HG02970 (cell line): ENCODE data around the gene ZBTB3.
"Not testable (repeated sequence)": the region's sequence is repeated elsewhere in the genome, so short reads cannot be mapped to it uniquely, and the experiment has no call there.

Experiments used
- ATAC-seq: cut with Tn5 transposase; IDR thresholded peaks from one replicate; pipeline ENCODE4 v1.9.1; 2021; ENCODE audit warnings: mild to moderate bottlenecking, moderate library complexity, moderate number of reproducible peaks; ENCODE audit not compliant: unreplicated experiment, low FRiP score

Gene ZBTB3

DNA sequence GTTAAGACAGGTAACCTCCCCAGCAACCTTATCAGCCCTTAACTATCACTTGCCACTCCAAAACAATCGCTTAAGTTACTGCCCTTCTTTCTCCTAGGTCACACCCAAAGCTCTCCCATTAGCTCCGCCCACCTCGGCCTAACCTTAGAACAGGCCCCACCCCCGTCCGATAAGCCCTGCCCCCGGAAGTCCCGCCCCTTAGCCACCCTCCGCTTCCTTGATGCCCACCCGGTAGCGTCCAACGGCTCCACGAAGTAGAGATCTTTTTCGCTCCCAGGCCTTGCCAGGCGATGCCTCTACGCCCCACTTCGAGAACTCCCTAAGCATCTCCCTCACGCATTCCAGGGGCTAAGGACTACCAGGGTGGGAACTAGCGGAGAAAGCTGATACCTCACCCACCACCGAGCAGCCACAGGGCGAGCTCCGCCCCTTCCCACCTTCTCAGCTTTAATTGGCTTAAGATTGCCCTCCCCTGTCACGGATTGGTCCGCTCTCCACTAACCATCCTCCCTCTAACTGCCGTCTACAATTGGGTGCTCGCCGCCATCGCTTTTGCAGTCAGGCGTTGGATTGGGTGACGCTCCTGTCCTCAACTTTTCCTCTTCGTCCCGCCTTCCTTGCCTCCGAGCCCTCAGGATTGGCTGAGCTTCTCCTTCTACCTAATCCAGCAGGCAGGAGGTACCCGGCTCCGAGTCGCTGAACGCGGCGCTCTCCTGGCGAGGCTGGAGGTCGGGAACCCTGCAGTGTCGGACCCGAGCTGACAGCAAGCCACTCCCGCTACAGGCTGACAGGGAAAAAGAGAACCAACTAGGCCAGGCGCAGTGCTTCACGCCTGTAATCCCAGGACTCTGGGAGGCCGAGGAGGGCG is at the start of gene ZBTB3:
TSS of gene ZBTB3 (minus strand) at position 425 of the 868 bp plus-strand sequence. CDS start 496 bp downstream, outside the sequence.
- peak; percentile 93 for ATAC-seq

DNA sequence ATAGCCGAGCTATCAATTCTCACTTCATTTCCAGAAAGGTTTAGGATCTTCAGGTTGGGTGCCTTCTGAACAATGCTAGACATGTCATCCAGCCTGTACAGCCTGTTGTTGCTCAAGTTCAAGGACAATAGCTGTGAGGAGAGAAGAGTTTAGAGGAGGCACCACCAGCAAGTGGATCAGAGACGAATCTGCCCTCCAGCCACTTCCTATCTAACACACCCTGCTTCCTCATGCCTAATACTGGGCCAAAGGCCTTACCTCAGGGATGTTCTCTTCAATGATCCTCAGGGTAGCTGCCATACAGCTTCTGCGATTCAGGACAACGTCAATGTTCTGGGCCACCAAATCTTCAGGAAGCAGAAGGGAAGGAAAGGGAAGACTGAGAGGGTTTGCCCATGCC is 47.1 kb upstream of the ZBTB3 start:
- no peak for ATAC-seq

DNA sequence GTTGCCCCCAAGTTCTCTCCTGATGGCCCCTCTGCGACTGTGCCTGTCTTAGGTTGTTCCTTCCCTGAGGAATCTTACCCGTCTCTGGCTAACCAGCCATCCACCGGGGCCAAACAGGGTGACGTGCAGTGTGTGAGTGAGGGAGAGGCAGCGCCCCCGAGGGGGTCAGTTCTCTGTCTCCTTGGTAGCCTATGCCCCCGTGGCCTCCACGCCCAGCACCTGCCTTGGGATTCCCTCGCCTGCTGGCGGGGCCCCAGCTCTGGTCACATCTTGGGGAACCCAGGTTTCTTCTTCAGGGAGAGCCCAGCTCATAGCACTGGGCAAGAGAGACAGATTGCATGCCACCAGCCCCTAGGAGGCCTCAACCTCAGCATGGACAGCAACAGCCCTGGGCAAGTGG is 45.5 kb upstream of the ZBTB3 start:
- ATAC-seq = no peak

DNA sequence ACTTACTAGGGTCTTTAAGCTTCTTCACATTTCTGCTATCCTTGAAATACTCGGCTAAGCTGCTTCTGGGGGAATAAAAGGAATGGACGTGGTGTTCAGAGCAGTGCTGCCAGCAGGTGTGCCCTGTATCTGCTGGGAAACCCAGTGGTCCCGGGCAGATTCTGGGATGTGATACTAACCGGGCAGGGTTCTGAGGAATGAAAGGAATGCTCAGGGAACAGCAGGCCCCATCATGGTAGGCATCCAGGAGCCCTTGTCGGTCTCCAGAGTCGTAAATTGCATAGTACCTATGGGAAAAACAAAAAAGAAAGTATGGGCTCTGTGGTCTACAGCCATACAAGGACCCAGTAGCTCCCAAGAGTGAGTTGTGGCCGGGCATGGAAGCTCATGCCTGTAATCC is 42.3 kb upstream of the ZBTB3 start:
- no peak for ATAC-seq

DNA sequence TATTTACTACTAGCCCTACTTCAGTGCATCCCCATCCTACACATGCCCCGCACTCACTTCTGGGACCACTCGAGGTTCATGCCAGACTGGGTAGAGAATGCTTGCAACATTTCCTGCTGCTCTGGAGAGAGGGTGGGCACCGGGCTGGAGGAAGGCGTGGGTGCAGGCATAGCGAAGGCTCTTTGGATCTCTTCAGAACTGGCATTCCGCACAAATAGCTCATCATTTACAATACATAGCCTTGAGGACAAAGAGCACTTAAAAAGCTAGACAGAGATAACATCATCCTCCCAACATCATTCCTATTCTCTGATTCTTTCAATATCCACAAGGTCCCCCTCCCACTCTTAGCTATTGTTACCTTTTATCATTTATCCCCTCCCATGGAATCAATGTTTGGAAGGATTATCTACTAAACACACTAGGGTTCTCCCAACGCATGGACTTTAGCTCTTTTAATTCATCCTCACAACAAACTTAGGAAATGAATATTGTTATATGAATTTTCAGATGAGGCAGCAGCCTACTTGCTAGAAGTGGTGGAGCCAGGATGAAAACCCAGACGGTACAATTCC is 40.3 kb upstream of the ZBTB3 start:
- no peak for ATAC-seq

DNA sequence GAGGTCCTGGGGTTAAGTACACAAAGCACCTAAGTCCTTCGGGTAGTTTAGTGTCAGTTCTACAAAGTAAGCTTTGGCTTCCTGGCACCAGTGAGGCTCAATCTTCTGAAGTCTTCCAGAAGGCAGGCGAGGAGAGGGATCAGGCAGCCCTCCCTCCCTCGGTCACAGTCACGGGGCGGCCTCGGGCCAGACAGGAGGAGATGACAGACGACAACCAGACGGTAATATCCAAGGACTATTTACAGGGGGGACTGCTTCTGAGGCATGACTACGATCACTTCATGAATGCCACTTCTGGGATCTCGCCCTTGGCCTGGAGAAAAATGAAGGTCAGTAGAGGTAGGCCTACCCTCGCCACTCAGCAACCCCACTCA is 38.2 kb upstream of the ZBTB3 start:
- ATAC-seq = no peak

DNA sequence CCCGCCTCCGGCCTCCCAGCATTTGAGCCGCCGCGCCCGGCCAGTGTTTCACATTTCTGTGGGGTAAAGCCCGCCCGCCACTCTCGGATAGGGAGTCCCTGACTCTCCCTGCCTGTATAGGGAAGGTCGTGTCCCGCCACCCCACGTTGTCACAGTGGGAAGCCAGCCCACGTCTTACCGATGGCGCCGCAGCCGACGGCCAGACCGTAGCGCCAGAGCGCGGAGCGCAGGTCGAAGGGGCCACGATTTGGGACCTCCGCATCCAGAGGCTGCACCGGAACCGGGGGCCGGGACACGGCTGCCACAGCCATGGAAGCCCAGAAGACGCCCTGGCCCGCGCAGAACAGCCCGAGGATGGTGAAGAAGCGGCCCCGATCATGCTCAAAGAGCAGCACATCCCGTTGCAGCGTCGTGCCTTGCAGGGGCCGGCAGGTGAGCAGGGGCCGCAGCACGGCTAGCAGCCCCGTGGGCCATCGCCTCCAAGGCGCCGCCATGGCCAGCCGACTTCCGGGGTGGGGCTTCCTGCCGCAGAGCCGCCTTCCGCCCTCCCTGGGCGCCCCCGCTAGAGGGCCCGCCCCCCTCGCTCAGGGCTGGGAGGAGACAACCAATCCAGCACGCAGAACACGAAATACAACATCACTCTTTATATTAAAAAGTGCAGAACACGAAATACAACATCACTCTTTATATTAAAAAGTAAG is 37.7 kb upstream of the ZBTB3 start, which contains the start of gene TMEM223:
TSS of gene TMEM223 (minus strand) at position 506 of the 701 bp plus-strand sequence. CDS start at position 494, 12 bp downstream.
- no peak for ATAC-seq

DNA sequence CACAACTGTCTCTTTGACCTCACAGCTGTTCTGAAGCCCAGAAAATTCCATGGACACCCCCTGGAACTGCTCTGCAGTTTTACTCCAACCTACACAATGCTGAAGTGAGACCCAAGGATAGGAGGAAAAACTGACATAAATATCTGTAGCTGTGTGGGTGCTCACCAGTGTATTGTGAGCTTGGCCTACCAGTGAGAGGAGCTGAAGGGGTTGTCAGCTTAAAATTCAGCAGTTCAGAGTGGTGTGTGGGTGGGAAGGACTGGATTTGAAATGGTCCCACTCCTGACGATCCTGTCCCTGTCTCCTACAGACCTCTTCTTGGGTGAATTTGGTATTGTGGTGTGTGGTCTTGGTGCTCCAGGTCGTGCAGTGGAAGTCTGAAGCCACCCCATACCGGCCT is 35.6 kb upstream of the ZBTB3 start:
- no peak for ATAC-seq

DNA sequence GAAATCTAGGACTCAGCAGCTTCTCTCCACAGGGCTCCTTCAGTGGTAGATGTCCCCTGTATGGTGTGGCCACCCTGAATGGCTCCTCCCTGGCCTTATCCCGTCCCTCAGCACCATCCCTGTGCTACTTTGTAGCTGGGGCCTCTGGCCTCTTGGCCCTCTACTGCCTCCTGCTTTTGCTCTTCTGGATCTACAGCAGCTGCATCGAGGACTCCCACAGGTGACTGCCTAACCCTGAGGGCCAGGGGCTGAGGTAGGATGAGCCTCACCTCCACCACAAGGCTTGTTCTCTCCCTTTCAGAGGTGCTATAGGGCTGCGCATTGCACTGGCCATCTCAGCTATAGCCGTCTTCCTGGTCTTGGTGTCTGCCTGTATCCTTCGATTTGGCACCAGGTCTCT is 35.0 kb upstream of the ZBTB3 start:
- ATAC-seq = no peak

DNA sequence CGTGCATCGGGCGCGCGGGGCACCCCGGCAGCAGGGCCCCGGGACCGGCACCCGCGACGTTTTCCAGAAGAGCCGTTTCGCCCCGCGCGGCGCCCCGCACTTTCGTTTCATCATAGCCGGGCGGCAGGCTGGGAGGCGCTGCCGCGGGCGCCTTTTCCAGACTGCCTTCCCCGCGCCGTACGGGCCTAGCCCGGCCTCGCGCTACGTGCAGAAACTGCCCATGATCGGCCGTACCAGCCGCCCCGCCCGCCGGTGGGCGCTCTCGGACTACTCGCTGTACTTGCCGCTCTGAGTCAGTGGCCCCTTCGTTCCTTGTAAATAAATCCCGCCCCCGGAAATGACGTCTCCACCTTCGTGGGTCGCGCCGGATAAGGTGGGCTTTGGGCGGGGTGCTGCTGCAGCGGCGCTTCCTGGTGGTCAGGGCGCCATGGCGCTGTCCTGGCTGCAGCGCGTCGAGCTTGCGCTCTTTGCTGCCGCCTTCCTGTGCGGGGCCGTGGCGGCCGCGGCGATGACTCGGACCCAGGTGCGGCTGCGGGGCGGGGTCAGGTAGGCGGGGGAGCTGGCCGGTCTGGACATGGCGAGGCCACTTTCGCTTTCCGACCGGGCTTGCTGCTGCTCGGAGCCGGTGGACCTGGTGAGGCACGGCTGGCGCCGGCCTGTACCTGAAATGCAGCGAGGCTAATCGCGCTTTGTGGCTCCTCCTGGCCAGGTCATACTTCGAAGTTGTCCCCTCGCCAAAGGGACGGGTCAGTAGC is 33.2 kb upstream of the ZBTB3 start, which contains the start of gene TMEM179B:
TSS of gene TMEM179B (plus strand) at position 398 of the 755 bp plus-strand sequence. CDS start at position 428, 30 bp downstream.
- peak; percentile 67 for ATAC-seq

DNA sequence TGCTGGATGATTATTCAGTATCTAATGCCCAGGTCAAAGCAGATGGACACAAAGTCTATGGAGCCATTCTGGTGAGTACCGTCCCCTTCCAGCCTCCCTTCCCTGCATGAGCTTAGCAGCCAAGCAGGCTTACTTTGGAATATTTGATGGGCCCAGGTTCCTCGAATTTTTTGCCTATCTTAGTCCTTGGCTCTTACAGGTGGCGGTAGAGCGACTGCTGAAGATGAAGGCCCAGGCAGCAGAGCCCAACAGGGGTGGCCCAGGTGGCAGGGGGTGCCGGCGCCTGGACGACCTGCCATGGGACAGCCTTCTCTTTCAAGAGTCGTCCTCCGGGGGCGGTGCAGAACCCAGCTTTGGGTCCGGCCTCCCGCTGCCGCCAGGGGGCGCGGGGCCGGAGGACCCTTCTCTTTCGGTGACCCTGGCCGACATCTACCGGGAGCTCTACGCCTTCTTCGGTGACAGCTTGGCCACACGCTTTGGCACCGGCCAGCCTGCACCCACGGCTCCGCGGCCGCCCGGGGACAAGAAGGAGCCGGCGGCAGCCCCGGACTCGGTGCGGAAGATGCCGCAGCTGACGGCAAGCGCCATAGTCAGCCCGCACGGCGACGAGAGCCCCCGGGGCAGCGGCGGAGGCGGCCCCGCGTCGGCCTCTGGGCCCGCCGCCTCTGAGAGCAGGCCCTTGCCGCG is 32.5 kb upstream of the ZBTB3 start:
- peak; percentile 56 for ATAC-seq

DNA sequence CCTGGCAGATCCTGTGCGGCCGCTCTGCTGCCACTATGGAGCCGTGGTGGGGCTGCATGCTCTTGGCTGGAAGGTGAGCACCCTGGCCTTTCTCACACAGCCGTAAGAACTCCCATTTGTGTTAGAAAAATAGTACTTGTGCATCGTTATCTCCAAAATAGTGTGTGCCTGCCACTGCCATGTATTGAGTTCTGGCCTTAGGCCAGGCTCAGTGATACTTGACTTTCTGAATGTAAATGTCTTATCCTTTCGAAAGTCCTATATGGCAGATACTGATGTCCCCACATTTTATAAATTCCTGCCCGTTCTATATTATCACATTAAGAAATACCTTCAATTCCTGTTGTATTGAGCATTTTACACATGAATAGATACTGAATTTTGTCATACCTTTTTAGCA is 28.8 kb upstream of the ZBTB3 start:
- no peak for ATAC-seq

DNA sequence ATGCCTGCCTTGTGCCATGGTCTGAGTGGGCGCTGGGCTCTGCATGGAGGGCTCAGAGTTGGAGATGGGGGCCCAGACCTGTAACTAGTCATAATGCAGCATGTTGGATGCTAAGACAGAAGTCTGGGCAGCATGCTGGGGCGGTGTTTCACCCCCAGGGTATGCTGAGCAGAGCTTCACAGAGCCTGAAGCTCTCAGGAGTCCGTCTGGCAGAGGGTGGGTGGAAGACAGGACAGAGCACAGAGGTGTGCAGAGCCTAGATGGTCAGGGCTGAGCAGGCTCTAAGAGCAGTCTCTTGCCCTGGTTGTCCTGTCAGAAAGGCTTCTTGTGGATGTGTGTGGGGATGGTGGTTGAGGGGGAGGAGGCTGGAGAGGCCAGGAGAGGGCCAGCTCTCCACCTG is 24.5 kb upstream of the ZBTB3 start:
- no peak for ATAC-seq

DNA sequence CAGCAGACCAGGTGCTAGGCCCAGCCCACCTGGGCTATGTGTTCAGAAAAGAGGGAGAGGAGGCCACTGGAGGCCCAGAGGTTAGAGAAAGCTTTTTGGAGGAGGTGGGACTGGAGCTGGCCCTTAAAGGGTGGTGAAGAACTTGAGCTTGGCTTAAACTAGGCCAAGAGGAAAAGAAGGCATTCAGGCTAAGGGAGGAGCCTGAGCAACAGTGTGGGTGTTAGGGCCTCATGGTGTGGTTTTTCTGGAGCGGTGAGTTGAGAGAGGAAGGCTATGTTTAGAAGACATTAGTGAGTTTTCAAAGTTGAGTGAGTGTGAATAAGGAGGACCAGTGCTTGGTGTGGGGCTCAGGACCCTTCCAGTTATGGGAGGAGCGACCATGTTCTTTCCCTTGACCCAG is 23.4 kb upstream of the ZBTB3 start:
- ATAC-seq = no peak

DNA sequence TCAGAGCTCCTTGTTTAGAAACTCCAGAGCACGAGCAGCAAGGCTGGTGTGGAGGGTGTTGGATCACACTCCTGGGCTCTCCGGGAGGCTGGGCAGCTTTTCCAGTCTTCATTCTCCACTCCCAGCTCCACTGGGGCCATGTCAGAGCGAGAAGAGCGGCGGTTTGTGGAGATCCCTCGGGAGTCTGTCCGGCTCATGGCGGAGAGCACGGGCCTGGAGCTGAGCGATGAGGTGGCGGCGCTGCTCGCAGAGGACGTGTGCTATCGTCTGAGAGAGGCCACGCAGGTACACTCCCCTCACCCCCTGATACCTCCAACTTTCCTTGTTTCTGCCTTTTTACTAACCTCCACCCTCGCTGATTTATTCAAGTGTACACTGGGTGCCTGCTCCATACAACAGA is 21.7 kb upstream of the ZBTB3 start:
- no peak for ATAC-seq

DNA sequence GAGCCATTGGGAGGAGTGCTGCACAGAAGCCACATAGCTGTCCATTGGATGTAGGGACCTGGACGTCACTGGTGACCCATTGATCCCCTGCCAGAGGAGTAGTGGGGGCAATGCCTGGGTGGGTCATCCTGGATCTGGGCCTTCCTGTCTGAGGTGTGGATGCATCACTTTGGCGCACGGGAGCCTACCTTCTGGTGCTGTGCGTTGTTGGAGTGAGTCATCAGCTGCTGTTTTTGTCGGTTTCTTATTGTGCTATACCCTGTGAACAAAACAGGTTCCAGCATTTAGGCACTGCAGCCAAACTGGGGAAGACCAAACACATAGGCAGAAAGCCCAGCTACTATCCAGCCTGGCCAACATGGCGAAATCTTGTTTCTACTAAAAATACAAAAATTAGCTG is 20.4 kb upstream of the ZBTB3 start:
- ATAC-seq = no peak

DNA sequence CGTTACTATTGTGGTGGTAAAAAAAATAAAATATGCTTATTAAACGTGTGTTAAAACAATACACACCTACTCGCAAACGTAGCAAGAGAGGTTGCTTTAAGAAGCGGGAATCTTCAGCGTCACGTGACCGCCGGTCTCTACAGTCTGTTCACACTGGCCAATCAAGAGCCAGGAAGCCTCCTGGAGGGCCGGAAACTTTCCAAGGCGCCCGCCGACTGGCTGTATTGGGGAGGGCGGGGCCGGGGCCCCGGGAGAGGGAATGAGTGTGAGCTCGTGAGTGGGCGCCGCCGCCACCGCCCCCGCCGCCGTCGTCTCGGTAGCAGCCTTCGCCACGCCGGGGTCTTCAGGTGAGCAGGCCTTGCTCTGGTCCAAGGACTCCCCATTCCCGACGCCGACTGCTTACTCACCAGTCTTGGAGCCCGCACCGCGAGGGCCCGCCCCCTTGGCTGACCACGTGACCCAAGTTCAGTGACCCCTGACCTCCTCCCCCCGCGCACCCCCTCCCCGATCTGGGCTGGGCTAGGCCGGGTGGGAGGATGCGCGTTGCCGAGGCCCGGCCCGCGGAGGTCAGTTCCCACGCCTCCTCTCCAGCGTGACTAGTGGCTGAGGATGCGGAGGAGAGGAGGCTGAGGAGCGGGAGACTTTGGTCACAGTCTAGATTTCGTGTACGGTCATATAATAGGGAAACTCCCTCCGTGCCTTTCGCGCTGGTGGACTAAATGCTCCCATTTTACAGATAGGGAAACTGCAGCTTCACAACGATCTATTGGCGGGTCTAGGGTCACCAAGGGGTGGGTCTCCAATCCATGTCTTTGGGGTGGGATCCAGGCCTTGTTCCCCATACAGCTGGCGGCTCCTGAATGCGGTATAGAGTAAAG is 17.4 kb upstream of the ZBTB3 start, which contains the start of gene TAF6L:
TSS of gene TAF6L (plus strand) at position 253 of the 878 bp plus-strand sequence. CDS start 4,388 bp downstream, outside the sequence.
- peak; percentile 80 for ATAC-seq

DNA sequence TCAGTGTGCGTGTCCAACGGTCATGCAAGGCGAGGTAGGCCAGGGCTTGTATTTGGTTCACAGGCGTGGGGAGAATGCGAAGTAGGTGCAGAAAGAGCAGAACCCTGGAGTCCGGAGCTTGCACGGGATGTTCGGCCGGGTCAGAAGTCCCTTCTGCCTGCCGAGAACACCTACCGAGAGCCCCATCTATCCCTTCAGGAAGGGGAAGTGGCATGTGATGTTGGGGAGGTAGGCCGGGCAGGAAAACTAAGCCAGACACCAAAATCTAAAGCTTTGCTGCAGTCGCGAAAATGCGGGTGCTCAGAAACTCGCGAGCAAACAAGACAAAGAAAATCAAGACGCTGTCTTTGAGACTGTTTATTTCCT is 16.8 kb upstream of the ZBTB3 start:
- ATAC-seq = no peak

DNA sequence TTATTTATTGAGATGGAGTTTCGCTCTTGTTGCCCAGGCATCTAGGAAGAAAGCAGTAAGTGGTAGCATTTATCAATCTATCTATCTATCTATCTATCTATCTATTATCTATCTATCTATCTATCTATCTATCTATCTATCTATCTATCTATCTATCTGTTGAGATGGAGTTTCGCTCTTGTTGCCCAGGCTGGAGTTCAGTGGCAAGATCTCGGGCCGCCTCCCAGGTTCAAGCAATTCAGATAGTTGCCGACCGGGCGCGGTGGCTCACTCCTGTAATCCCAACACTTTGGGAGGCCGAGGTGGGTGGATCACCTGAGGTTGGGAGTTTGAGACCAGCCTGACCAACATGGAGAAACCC is 6.9 kb upstream of the ZBTB3 start:
- not testable (repeated sequence) for ATAC-seq
